Measurements from ENCODE around the gene CORO7.
A peak's percentile ranks its signal among the peaks of the same experiment; 100 is the strongest.

CORO7 gene

GRCh38 chr16:4416200-4417032 lies at the start of gene CORO7:
CORO7 (minus strand) TSS chr16:4416596; CDS start chr16:4416518, 78 bp downstream.
- DNase-seq (ENCODE audit: low read depth in 3 of 3): peak; percentile 97 to 98 (median 97)

GRCh38 chr16:4463522-4464163 lies 47.2 kb upstream of the CORO7 start:
- DNase-seq (ENCODE audit: low read depth in 3 of 3): no peak

- DNase-seq (ENCODE audit: low read depth in 3 of 3): no peak
These were observed 45.1 kb upstream of the CORO7 start for GRCh38 chr16:4461250-4462085.

- no peak for DNase-seq (ENCODE audit: low read depth in 3 of 3)
These were observed 44.5 kb upstream of the CORO7 start for GRCh38 chr16:4460936-4461249.

GRCh38 chr16:4455951-4456350 lies 39.6 kb upstream of the CORO7 start:
- DNase-seq (ENCODE audit: low read depth in 3 of 3): no peak

GRCh38 chr16:4455081-4455480 lies 38.7 kb upstream of the CORO7 start:
- no peak for DNase-seq (ENCODE audit: low read depth in 3 of 3)

GRCh38 chr16:4454623-4455022 lies 38.2 kb upstream of the CORO7 start:
- DNase-seq (ENCODE audit: low read depth in 3 of 3): no peak

- no peak for DNase-seq (ENCODE audit: low read depth in 3 of 3)
These were observed 36.3 kb upstream of the CORO7 start for GRCh38 chr16:4452674-4453073.

GRCh38 chr16:4450931-4451519 lies 34.6 kb upstream of the CORO7 start:
- DNase-seq (ENCODE audit: low read depth in 3 of 3): no peak

- DNase-seq (ENCODE audit: low read depth in 3 of 3): no peak
These were observed 34.0 kb upstream of the CORO7 start for GRCh38 chr16:4450430-4450829.

- no peak for DNase-seq (ENCODE audit: low read depth in 3 of 3)
These were observed 27.6 kb upstream of the CORO7 start for GRCh38 chr16:4443986-4444385.

GRCh38 chr16:4443271-4443670 lies 26.9 kb upstream of the CORO7 start:
- no peak for DNase-seq (ENCODE audit: low read depth in 3 of 3)

- no peak for DNase-seq (ENCODE audit: low read depth in 3 of 3)
These were observed 26.0 kb upstream of the CORO7 start for GRCh38 chr16:4442371-4442770.

GRCh38 chr16:4437366-4437765 lies 21.0 kb upstream of the CORO7 start:
- no peak for DNase-seq (ENCODE audit: low read depth in 3 of 3)

- no peak for DNase-seq (ENCODE audit: low read depth in 3 of 3)
These were observed 19.1 kb upstream of the CORO7 start for GRCh38 chr16:4435337-4436067.

GRCh38 chr16:4433914-4434787 lies 17.8 kb upstream of the CORO7 start:
- no peak for DNase-seq (ENCODE audit: low read depth in 3 of 3)

- DNase-seq (ENCODE audit: low read depth in 3 of 3): no peak
These were observed 16.8 kb upstream of the CORO7 start for GRCh38 chr16:4433228-4433627.

- DNase-seq (ENCODE audit: low read depth in 3 of 3): no peak
These were observed 14.6 kb upstream of the CORO7 start for GRCh38 chr16:4431023-4431422.

GRCh38 chr16:4428500-4428899 lies 12.1 kb upstream of the CORO7 start:
- no peak for DNase-seq (ENCODE audit: low read depth in 3 of 3)

- DNase-seq (ENCODE audit: low read depth in 3 of 3): no peak
These were observed 10.5 kb upstream of the CORO7 start for GRCh38 chr16:4426722-4427372.
